ENCODE data around the gene ETS2.

DNA sequence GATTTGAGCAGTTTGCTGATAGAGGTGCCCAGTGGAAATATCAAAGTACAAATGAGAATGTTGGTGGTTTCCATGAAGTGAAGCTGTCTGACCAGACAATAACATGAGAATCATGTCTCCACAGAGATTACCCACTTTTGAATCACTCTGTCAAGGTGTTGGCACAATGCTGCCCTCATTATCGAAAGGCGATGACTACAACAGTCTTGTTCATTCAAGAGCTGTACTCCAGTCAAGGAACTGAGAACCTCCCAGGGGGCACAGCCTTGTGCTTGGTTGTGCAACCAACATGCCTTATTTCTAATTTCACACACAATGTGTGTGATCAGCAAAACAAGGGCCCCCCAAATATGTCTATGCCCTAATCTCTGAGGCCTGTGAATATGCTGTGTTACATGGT lies 35.7 kb downstream of the ETS2 start:
- TF ChIP-seq, protein P1, sequence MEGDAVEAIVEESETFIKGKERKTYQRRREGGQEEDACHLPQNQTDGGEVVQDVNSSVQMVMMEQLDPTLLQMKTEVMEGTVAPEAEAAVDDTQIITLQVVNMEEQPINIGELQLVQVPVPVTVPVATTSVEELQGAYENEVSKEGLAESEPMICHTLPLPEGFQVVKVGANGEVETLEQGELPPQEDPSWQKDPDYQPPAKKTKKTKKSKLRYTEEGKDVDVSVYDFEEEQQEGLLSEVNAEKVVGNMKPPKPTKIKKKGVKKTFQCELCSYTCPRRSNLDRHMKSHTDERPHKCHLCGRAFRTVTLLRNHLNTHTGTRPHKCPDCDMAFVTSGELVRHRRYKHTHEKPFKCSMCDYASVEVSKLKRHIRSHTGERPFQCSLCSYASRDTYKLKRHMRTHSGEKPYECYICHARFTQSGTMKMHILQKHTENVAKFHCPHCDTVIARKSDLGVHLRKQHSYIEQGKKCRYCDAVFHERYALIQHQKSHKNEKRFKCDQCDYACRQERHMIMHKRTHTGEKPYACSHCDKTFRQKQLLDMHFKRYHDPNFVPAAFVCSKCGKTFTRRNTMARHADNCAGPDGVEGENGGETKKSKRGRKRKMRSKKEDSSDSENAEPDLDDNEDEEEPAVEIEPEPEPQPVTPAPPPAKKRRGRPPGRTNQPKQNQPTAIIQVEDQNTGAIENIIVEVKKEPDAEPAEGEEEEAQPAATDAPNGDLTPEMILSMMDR (IDR thresholded peaks at IDR 0.05), result no peak
- no peak for TF ChIP-seq POLR2A (IDR thresholded peaks at IDR 0.05)

All from lower leg skin (tissue), 3 donors.